Measurements from ENCODE around the gene MRPL45. TPM values are rescaled to one million over a fixed set of nuclear protein-coding genes. Genes with fewer than 3 reads are reported as not detected.
A peak's percentile ranks its signal among the peaks of the same experiment; 100 is the strongest.

Gene MRPL45
- total RNA-seq, 1 experiment from 2014 or later: 48.4 TPM

- Mint-ChIP-seq H3K9me3 (ENCODE audit: unreplicated experiment) (no peaks in the 10 kb centered on the region), H3K4me1 (ENCODE audit: insufficient read depth, unreplicated experiment) (peaks cover 3% of the 10 kb centered on the region), H3K27me3 (ENCODE audit: insufficient read depth, unreplicated experiment) (peaks cover 12% of the 10 kb centered on the region), H3K27ac (ENCODE audit: low read depth, unreplicated experiment) (peak overlapping the region; percentile 3), H3K36me3 (ENCODE audit: insufficient read depth, unreplicated experiment) (no peaks in the 10 kb centered on the region), H3K4me3 (ENCODE audit: unreplicated experiment) (no peak overlapping the region)
- DNase-seq (ENCODE audit: unreplicated experiment): peak; percentile 54
- CTCF ChIA-PET: interaction anchor here (0.5 to 6.1 kb wide), 7 partner anchors 8 to 665 kb away, joined by 3 to 49 read pairs (median 3); no protein-coding TSS in a partner anchor
- intact Hi-C loops (cut with micrococcal nuclease): no loop called here
- no TSS peak for BruUV-seq (replicated peaks)
- peak; percentile 73 for TF ChIP-seq CTCF (IDR thresholded peaks at IDR 0.05; ENCODE audit: unreplicated experiment)
- POLR2A ChIA-PET: interaction anchor here (0.5 to 0.7 kb wide), 2 partner anchors 18 to 1270 kb away, joined by 3 read pairs; no protein-coding TSS in a partner anchor
Measured at GRCh38 chr17:38333635-38334295, 36.8 kb downstream of the MRPL45 start.

DNA sequence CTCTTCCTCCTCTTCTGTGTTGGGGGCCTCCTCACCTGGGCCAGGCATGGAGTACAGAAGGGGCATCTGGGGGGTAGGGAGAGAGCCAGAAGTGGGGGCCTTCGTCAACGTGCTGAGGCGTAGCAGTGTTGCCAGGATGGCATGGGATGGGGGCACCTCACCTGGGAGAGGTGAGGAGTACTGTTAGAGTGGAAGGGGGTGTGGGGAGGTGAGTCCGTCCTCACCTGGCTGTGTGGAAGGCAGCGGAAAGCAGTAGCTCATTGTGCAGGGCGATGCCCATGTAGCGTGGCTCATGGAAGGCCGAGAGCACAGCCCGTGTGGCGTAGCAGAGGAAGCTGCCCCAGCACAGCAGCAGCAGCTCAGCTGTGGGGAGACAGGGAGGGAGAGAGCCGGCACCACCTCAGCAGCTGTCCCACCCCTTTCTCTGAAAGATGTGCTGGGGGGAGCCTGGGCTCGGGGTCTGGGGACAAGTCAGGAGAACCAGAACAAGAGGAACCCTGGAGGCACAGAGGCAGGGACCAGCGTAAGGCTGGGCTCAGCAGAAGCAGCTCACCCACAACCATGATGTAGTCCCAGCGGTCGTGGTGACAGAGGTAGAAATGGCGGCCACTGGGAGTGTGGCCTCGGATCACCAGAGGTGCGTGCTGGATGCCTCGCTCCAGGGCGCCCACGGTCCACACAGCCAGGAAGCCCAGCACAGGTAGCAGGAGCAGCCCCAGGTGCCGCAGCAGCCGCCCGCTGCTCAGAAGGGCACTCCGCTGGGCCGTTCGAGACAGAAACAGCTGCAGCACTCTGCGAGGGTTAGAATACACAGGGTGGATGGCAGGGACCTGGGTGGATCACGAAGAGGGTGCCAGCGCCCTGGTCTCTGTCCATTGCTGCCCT, 37.8 kb downstream of the MRPL45 start:
- no peaks in the 10 kb centered on the region for H3K9me3 Mint-ChIP-seq (ENCODE audit: unreplicated experiment)
- no peak for DNase-seq (ENCODE audit: unreplicated experiment)
- H3K27me3 Mint-ChIP-seq (ENCODE audit: insufficient read depth, unreplicated experiment): peaks cover 2% of the 10 kb centered on the region
- no TSS peak for BruUV-seq (replicated peaks)
- POLR2A ChIA-PET: interaction anchor here (0.5 kb wide), 1 partner anchor 1271 kb away, joined by 3 read pairs; no protein-coding TSS in a partner anchor
- CTCF ChIA-PET: interaction anchor here (6.1 kb wide), 1 partner anchor 12 kb away, joined by 49 read pairs; no protein-coding TSS in a partner anchor
- no peaks in the 10 kb centered on the region for H3K4me1 Mint-ChIP-seq (ENCODE audit: insufficient read depth, unreplicated experiment)
- no peak for TF ChIP-seq CTCF (IDR thresholded peaks at IDR 0.05; ENCODE audit: unreplicated experiment)
- no peak overlapping the region for H3K4me3 Mint-ChIP-seq (ENCODE audit: unreplicated experiment)
- intact Hi-C loops (cut with micrococcal nuclease): no loop called here
- H3K27ac Mint-ChIP-seq (ENCODE audit: low read depth, unreplicated experiment): no peak overlapping the region
- no peaks in the 10 kb centered on the region for H3K36me3 Mint-ChIP-seq (ENCODE audit: insufficient read depth, unreplicated experiment)

- no peaks in the 10 kb centered on the region for H3K4me1 Mint-ChIP-seq (ENCODE audit: insufficient read depth, unreplicated experiment)
- TF ChIP-seq CTCF (IDR thresholded peaks at IDR 0.05; ENCODE audit: unreplicated experiment): no peak
- H3K27me3 Mint-ChIP-seq (ENCODE audit: insufficient read depth, unreplicated experiment): no peaks in the 10 kb centered on the region
- intact Hi-C loops (cut with micrococcal nuclease): no loop called here
- H3K36me3 Mint-ChIP-seq (ENCODE audit: insufficient read depth, unreplicated experiment): no peaks in the 10 kb centered on the region
- no peak for DNase-seq (ENCODE audit: unreplicated experiment)
- no peaks in the 10 kb centered on the region for H3K9me3 Mint-ChIP-seq (ENCODE audit: unreplicated experiment)
- no peak overlapping the region for H3K27ac Mint-ChIP-seq (ENCODE audit: low read depth, unreplicated experiment)
- CTCF ChIA-PET: interaction anchor here (1.6 to 2.9 kb wide), 2 partner anchors 12 to 14 kb away, joined by 5 to 14 read pairs; no protein-coding TSS in a partner anchor
- BruUV-seq (replicated peaks): no TSS peak
- POLR2A ChIA-PET: no interaction called here
- no peak overlapping the region for H3K4me3 Mint-ChIP-seq (ENCODE audit: unreplicated experiment)
Measured at GRCh38 chr17:38336838-38337237, 39.9 kb downstream of the MRPL45 start.

GRCh38 chr17:38338053-38338452, 41.1 kb downstream of the MRPL45 start:
- CTCF ChIA-PET: interaction anchor here (0.6 to 2.9 kb wide), 3 partner anchors 11 to 227 kb away, joined by 3 to 14 read pairs (median 5); no protein-coding TSS in a partner anchor
- H3K4me3 Mint-ChIP-seq (ENCODE audit: unreplicated experiment): no peak overlapping the region
- H3K9me3 Mint-ChIP-seq (ENCODE audit: unreplicated experiment): no peaks in the 10 kb centered on the region
- H3K4me1 Mint-ChIP-seq (ENCODE audit: insufficient read depth, unreplicated experiment): no peaks in the 10 kb centered on the region
- POLR2A ChIA-PET: no interaction called here
- H3K36me3 Mint-ChIP-seq (ENCODE audit: insufficient read depth, unreplicated experiment): no peaks in the 10 kb centered on the region
- H3K27ac Mint-ChIP-seq (ENCODE audit: low read depth, unreplicated experiment): no peak overlapping the region
- intact Hi-C loops (cut with micrococcal nuclease): no loop called here
- BruUV-seq (replicated peaks): no TSS peak
- TF ChIP-seq CTCF (IDR thresholded peaks at IDR 0.05; ENCODE audit: unreplicated experiment): no peak
- H3K27me3 Mint-ChIP-seq (ENCODE audit: insufficient read depth, unreplicated experiment): no peaks in the 10 kb centered on the region
- no peak for DNase-seq (ENCODE audit: unreplicated experiment)

All from MCF 10A (cell line).